Panc1 (cell line): Measurements from ENCODE around the gene HK1. TPM values are rescaled to one million over a fixed set of nuclear protein-coding genes. Genes with fewer than 3 reads are reported as not detected.

ENCODE experiments used
- ATAC-seq: fragments of 200-7000 bp; cut with Tn5 transposase; 2 replicates; pipeline ENCODE4 v1.9.1; 2020; ENCODE audit warnings: mild to moderate bottlenecking, moderate library complexity
- BruUV-seq: library from RNA; stranded (reverse); fragments of 400-500 nt; replicated peaks from 2 replicates; lab custom pipeline; 2021; lab: Mats Ljungman, UMichigan
- CTCF ChIA-PET: fragments of 300-600 bp; sonication (Branson Sonifier 250); formaldehyde crosslinking; loops from one replicate; lab custom pipeline; 2022; ENCODE audit warnings: antibody characterized with exemption; lab: Charles Lee
- POLR2A ChIA-PET: fragments of 300-600 bp; sonication (Branson Sonifier 250); formaldehyde crosslinking; loops from one replicate; lab custom pipeline; 2022; ENCODE audit warnings: antibody characterized with exemption; lab: Charles Lee
- DNase-seq: peaks from one replicate; pipeline ENCODE4 v3.0.0-alpha.2; 2010; ENCODE audit warnings: low read depth, low spot score
- H3K27ac ChIP-seq: 2 replicates; pipeline ENCODE4 v1.5.1; 2011; ENCODE audit warnings: mild to moderate bottlenecking, low read length, inconsistent platforms
- H3K27me3 ChIP-seq: fragments of 200-500 bp; sonication (Bioruptor generic); 2 replicates; pipeline ENCODE4 v1.6.0; 2014; ENCODE audit warnings: low read length, inconsistent platforms; ENCODE audit not compliant: control insufficient read depth, insufficient read depth
- H3K36me3 ChIP-seq: fragments of 200-500 bp; sonication (Bioruptor generic); 2 replicates; pipeline ENCODE4 v1.5.1; 2014; ENCODE audit warnings: inconsistent platforms, mild to moderate bottlenecking, low read length, moderate library complexity; ENCODE audit not compliant: control insufficient read depth, insufficient read depth
- H3K4me1 ChIP-seq: 2 replicates; pipeline ENCODE4 v1.5.1; 2011; ENCODE audit warnings: inconsistent platforms, mild to moderate bottlenecking, low read length, moderate library complexity; ENCODE audit not compliant: control insufficient read depth, insufficient read depth
- H3K4me3 ChIP-seq, 2 experiments: 2 replicates each; pipeline ENCODE4 v1.5.1; 2011 to 2012; ENCODE audit warnings: low read depth in 2 of 2, low read length in 2 of 2, mild to moderate bottlenecking in 2 of 2, inconsistent platforms in 1 of 2, moderate library complexity in 1 of 2
- H3K9me3 ChIP-seq: fragments of 200-500 bp; sonication (Bioruptor generic); 2 replicates; pipeline ENCODE4 v1.5.1; 2014; ENCODE audit warnings: low read depth, mild to moderate bottlenecking, inconsistent platforms, low read length, moderate library complexity; ENCODE audit not compliant: control insufficient read depth, insufficient read depth
- POLR2AphosphoS5 ChIP-seq: IDR thresholded peaks from 2 replicates; pipeline ENCODE4 v1.6.1; 2012; ENCODE audit warnings: mild to moderate bottlenecking, low read depth, low read length, moderate library complexity
- SIN3A ChIP-seq: IDR thresholded peaks from 2 replicates; pipeline ENCODE4 v1.6.1; 2012; ENCODE audit warnings: low read depth, mild to moderate bottlenecking, low read length, moderate library complexity, borderline replicate concordance; ENCODE audit not compliant: insufficient read depth
- TCF7L2 ChIP-seq: IDR thresholded peaks from 2 replicates; pipeline ENCODE4 v1.6.1; 2011; ENCODE audit warnings: mild to moderate bottlenecking, low read depth, low read length, inconsistent platforms
- in situ Hi-C: cut with HindIII; loops from 2 replicates; pipeline ENCODE4 v1.10.0; 2016; ENCODE audit warnings: low sequenced_read_pairs, low pct_unique_long_range_greater_than_20kb
- intact Hi-C: fragments of 100-400 bp; cut with micrococcal nuclease; formaldehyde crosslinking; loops from one replicate; pipeline ENCODE4 v1.10.0; 2022; ENCODE audit not compliant: unreplicated experiment
- total RNA-seq: library from RNA; stranded (reverse); gene quantifications from one replicate; pipeline ENCODE4 v1.2.1, GENCODE V29; 2021; ENCODE audit not compliant: unreplicated experiment
- TF ChIP-seq, protein P1 (sequence below): fragments of 450-650 bp; IDR thresholded peaks from 2 replicates; pipeline ENCODE4 v1.5.1; 2017; ENCODE audit warnings: mild to moderate bottlenecking
- TF ChIP-seq, protein P2 (sequence below), 2 experiments: IDR thresholded peaks; 2 replicates each; pipeline ENCODE4 v1.6.1; 2011 to 2012; ENCODE audit warnings: low read depth in 2 of 2, control low read depth in 1 of 2, low read length in 1 of 2, mild to moderate bottlenecking in 1 of 2, moderate library complexity in 1 of 2; ENCODE audit not compliant: insufficient read depth in 1 of 2

Gene HK1
- total RNA-seq, 1 experiment from 2014 or later: 74.4 TPM

DNA sequence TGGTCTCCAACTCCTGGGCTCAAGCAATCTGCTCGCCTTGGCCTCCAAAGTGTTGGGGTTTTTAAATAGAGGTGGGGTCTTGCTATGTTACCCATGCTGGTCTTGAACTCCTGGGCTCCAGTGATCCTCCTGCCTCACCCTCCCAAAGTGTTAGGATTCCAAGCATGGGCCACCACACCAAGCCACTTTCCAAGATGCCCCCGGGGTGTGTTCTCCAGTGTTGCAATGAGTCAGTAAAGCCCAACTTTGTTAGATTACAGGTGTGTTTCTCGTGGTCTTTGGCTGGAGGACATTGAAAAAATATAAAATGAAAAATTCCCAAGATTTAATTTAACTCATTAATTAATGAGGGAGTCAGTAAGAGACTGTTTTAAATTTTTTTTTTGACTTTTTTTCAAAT is 109.2 kb downstream of the HK1 start:
- BruUV-seq: no TSS peak
- TF ChIP-seq, protein P1, sequence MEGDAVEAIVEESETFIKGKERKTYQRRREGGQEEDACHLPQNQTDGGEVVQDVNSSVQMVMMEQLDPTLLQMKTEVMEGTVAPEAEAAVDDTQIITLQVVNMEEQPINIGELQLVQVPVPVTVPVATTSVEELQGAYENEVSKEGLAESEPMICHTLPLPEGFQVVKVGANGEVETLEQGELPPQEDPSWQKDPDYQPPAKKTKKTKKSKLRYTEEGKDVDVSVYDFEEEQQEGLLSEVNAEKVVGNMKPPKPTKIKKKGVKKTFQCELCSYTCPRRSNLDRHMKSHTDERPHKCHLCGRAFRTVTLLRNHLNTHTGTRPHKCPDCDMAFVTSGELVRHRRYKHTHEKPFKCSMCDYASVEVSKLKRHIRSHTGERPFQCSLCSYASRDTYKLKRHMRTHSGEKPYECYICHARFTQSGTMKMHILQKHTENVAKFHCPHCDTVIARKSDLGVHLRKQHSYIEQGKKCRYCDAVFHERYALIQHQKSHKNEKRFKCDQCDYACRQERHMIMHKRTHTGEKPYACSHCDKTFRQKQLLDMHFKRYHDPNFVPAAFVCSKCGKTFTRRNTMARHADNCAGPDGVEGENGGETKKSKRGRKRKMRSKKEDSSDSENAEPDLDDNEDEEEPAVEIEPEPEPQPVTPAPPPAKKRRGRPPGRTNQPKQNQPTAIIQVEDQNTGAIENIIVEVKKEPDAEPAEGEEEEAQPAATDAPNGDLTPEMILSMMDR: no peak
- TF ChIP-seq, protein P2, sequence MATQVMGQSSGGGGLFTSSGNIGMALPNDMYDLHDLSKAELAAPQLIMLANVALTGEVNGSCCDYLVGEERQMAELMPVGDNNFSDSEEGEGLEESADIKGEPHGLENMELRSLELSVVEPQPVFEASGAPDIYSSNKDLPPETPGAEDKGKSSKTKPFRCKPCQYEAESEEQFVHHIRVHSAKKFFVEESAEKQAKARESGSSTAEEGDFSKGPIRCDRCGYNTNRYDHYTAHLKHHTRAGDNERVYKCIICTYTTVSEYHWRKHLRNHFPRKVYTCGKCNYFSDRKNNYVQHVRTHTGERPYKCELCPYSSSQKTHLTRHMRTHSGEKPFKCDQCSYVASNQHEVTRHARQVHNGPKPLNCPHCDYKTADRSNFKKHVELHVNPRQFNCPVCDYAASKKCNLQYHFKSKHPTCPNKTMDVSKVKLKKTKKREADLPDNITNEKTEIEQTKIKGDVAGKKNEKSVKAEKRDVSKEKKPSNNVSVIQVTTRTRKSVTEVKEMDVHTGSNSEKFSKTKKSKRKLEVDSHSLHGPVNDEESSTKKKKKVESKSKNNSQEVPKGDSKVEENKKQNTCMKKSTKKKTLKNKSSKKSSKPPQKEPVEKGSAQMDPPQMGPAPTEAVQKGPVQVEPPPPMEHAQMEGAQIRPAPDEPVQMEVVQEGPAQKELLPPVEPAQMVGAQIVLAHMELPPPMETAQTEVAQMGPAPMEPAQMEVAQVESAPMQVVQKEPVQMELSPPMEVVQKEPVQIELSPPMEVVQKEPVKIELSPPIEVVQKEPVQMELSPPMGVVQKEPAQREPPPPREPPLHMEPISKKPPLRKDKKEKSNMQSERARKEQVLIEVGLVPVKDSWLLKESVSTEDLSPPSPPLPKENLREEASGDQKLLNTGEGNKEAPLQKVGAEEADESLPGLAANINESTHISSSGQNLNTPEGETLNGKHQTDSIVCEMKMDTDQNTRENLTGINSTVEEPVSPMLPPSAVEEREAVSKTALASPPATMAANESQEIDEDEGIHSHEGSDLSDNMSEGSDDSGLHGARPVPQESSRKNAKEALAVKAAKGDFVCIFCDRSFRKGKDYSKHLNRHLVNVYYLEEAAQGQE (IDR thresholded peaks at IDR 0.05; ENCODE audit: insufficient read depth in 1 of 2, low read depth in 2 of 2, low read length in 1 of 2): no peak
- no peak for TF ChIP-seq SIN3A
- TF ChIP-seq TCF7L2: no peak
- TF ChIP-seq POLR2AphosphoS5: no peak

DNA sequence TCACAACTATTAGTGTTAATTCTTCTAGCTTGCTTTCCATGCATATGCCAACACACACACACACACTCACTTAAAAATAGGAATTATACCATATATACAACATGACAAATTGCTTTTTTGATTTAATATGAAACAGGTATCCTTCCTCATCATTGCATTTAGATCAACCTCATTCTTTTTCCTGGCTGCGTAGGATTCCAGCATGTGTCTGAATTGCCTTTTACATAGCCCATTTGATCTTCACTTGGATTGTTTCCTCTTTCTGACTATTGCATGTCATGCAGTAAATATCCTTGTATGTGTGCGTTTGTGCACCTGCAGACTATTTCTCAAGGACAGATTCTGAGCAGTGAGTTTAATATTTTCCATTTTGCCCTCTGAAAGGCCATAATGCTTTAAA is 110.2 kb downstream of the HK1 start:
- TF ChIP-seq, protein P2 (IDR thresholded peaks at IDR 0.05; ENCODE audit: insufficient read depth in 1 of 2, low read depth in 2 of 2, low read length in 1 of 2): no peak
- TF ChIP-seq, protein P1: no peak
- TF ChIP-seq TCF7L2: no peak
- no peak for TF ChIP-seq POLR2AphosphoS5
- TF ChIP-seq SIN3A: no peak
- H3K27ac ChIP-seq: no peak overlapping the region
- no peaks in the 10 kb centered on the region for H3K9me3 ChIP-seq
- no peak overlapping the region for H3K4me3 ChIP-seq
- BruUV-seq: no TSS peak
- ATAC-seq (no peak), DNase-seq (no peak)
- ChIA-PET CTCF (no interaction called here), POLR2A (no interaction called here)
- no peaks in the 10 kb centered on the region for H3K27me3 ChIP-seq
- in situ Hi-C loops: no loop called here
- no peaks in the 10 kb centered on the region for H3K36me3 ChIP-seq
- no peaks in the 10 kb centered on the region for H3K4me1 ChIP-seq
- intact Hi-C loops: no loop called here

More for the DNA sequence above, 109.2 kb downstream of the HK1 start:
- Histone ChIP-seq H3K4me3 (no peak overlapping the region), H3K9me3 (no peaks in the 10 kb centered on the region), H3K36me3 (no peaks in the 10 kb centered on the region), H3K27ac (no peak overlapping the region), H3K27me3 (no peaks in the 10 kb centered on the region), H3K4me1 (no peaks in the 10 kb centered on the region)
- no peak for DNase-seq
- POLR2A ChIA-PET: no interaction called here
- CTCF ChIA-PET: no interaction called here
- intact Hi-C loops: no loop called here
- in situ Hi-C loops: no loop called here
- no peak for ATAC-seq
